Hematopoietic multipotent progenitor cell treated with erythropoietin and hydrocortisone succinate and interleukin-3 and kit ligand, for 15 days (in vitro differentiated cells): ENCODE measurements around the gene SYT9.

Experiments used
- DNase-seq: peaks from one replicate; pipeline ENCODE4 v3.0.0-alpha.2; 2015; ENCODE audit warnings: low spot score

SYT9 gene, protein sequence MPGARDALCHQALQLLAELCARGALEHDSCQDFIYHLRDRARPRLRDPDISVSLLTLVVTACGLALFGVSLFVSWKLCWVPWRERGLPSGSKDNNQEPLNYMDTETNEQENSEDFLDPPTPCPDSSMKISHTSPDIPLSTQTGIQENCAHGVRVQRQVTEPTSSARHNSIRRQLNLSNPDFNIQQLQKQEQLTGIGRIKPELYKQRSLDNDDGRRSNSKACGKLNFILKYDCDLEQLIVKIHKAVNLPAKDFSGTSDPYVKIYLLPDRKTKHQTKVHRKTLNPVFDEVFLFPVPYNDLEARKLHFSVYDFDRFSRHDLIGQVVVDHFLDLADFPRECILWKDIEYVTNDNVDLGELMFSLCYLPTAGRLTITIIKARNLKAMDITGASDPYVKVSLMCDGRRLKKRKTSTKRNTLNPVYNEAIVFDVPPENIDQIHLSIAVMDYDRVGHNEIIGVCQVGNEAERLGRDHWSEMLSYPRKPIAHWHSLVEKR

DNA sequence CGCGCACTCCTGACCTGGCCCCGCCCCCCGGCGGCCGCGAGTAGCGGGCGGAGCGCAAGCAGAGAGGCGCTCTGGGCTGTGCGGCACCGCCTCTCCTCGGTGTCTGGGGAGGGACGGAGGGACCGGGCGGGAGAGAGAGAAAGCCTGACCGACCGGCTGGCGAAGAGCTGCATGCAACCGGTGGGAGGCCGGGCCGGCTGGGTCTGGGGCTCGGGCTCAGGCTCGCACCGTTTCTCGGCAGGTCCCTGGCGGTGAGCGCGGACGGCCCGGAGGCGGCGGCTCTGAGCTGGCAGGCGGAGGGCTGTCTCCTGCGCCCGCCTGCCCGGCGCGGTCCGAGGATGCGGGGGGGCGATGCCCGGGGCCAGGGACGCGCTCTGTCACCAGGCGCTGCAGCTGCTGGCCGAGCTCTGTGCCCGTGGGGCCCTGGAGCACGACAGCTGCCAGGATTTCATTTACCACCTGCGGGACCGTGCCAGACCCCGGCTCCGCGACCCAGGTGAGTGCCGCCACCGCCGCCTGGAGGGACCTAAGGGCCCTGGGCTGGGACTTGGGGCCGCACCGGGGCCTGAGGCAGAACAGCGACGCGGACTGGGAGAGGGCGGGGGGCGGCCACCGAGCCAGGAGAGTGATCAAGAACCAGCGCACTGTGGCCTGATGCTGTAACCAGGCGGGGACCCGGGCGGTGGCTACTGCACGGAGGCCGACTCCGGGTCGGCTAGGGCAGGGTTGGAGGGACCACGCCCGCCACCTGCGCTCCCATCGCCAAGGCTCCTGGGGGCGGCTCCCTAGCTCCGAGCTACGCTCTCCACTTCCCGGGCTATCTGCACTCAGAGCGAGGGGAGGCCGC is at the start of gene SYT9:
Gene SYT9 (plus strand): TSS at position 69 of the 847 bp plus-strand sequence. CDS start 283 bp downstream, at position 352.
- DNase-seq = no peak

DNA sequence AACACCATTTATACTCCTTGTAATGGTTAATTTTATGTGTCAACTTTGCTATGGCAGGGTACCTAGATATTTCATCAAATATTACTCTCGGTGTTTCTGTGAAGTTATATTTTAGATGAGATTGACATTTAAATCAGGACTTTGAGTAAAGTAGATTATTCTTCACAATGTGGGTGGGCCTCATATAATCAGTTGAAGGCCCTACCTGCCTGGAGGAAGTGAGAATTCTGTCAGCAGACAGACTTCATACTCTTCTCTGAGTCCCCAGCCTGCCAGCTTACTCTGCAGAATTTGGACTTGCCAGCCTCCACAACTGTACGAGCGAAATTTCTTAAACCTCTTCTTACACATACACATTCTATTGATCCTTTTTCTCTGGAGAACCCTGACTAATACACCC is 49.3 kb upstream of the SYT9 start:
- no peak for DNase-seq

DNA sequence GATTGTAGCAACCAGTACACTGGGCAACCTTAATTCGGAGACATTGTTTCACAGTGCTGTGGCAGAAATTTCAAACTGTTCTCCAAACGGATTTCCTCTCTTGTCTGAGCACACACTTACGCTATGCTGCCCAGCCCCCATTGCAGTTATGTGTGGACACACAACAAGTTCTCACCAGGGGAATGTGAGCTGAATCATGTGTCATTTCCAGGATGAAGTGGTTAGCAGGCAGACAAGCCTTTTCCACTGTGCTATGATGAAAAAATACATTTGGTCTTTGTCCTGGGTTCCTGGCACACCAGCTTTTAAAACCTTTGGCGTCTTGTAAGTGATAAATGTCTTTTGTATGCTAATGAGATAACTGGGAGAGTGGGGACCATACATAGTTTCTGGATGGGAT is 46.9 kb upstream of the SYT9 start:
- DNase-seq = no peak

DNA sequence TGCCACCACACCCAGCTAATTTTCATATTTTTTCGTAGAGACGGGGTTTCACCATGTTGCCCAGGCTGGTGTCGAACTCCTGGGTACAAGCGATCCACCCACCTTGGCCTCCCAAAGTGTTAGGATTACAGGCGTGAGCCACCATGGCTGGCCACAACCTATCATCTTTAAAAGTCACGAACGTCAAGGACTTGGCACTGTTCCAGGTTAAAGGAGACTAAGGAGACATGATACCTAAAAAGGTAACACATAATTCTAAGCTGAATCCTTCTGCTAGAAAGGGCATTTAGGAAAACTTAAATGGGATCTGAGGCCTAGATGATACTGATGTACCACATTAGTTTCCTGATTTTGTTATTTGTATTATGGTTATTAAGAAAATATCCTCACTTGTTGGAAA is 43.3 kb upstream of the SYT9 start:
- DNase-seq = peak; percentile 3

DNA sequence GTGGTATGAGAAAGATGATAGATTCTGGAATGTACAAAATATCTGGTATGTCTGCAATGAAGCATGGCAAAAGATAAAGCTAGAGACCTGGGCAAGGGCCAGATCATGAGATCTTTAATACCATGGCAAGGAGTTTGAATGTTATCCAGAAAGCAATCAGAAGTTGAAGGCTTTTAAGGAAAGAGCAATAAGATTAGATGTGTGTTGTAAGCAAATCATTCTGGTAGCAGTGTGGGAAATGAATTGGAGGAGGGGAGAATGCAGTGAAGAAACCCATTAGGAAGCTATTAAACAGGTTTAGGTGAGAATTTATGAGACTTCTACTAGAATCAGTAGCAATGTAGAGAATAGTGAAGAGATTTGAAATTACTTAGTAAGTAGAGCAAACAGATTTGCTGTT is 32.2 kb upstream of the SYT9 start:
- no peak for DNase-seq

DNA sequence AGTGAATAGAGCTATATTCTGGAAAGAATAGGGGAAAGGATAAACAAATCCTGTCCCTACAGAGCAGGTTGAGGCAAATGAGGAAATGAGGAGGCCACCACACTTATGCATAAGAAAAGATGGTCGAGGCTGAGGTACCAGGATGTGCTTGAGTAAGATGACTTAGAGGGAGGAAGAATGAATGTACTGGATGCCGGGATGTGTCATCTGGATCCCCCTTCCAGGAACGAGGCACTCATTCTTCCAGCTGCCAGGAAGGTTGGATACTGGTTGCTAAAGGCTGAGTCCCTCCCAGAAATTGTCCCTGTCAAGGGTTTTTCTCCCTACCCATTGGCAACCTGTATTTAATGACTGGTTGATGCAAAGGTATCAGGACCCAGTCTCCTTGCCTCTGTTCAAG is 31.1 kb upstream of the SYT9 start:
- no peak for DNase-seq

DNA sequence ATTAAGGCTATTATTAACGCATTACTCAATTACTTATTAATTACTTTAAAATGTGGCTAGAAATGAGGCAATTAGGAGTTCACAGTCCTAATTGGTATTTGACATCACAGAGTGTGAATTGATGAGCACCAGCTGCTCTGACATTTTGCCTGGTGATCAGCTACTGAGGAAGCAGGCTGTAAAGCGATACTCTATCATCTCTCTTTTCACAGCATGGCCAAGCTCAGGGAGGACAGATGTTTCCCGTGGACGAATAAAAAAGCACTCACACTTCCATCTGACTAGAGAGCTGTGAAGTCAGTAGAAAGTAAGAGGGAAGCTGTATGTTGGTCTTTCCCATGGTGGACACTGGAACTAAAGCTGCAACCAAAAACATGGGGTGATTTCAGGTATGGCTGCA is 29.1 kb upstream of the SYT9 start:
- no peak for DNase-seq

DNA sequence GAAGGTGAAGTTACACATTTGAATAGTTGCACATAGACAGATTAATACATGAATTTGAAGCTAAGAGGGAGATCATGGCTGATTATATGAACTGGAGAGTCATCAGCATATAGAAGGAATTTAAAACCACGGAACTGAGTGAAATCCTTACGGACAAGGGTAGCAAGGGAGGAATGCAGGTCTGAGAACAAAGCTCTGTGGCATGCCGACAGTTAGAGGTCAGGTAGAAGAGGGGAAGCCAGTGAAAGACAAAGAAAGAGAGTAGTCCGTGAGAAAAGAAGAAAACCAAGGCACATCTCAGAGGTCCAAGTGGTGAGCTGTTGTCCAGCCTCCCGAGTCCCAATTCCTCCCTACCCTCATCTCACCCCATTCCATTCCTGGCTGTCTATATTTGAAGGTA is 11.8 kb upstream of the SYT9 start:
- no peak for DNase-seq

DNA sequence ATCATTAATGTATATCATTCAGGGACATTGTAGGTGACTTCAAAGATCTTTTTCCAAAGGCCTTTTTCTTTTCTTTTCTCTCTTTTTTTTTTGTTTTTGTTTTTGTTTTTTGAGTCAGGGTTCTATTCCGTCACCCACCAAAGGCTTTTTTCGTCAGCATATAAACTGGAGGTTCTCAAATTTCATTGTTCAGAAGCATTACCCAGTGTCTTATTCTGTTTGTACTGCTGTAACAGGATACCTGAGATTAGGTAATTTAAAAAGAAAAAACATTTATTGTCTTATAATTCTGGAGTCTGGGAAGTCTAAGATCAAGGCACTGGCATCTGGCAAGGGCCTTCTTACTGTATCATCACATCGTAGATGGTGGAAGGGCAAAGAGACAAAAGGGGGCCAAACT is 6.4 kb upstream of the SYT9 start:
- DNase-seq = no peak

DNA sequence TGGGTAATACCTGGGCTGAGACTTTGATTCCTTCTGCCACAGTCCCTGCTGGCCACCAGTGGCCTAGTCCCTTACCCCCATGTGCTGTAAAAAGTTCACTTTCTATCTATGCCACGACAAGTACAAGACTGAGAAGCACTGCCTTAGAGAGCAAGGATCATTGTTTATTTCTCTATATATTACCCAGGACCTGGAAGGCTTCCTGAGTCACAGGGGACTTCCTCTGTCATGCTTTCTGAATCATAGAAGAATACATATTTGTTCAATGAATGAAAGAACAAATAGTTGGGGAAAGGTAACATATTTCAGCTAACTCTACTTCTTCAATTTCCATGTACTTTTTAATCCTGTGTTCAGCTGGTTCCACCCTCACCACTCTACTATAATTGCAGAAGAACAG is 5.5 kb upstream of the SYT9 start:
- no peak for DNase-seq

DNA sequence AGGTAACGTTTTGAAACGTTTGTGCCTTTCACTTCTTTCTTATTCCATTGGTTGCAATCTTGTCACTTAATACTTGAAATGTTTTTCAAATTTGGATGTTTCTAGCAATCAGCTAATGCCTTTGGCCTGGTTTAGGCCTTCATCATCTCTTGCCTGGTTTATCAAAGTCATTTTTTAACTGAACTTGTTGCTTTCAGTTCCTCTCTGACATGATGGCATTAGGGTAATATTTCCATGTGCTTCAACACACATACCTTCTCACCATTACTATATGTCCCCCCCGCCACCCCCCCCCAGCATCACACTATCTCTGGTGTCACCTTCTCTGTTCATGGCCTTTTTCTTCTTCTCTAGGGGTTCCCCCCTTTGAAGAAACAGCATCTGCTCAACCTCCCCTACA is 1.5 kb upstream of the SYT9 start:
- DNase-seq = no peak

DNA sequence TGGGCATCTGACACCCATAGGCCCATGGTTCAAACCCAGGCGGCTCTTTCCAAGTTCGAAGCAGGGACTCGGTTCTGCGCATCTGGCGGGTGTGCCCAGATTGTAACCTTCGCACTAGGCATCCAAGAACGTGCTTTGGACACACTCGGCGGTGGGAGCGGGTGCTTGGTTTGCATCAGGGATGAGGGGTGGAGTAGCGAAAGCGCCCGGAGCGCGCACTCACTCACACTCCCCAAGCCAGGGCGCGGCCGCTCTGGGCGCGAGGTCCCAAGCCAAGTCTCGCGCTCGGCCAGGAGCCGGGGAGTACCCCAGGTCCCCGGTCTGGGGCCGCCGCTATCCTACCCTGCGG is 243 bp upstream of the SYT9 start:
- no peak for DNase-seq

DNA sequence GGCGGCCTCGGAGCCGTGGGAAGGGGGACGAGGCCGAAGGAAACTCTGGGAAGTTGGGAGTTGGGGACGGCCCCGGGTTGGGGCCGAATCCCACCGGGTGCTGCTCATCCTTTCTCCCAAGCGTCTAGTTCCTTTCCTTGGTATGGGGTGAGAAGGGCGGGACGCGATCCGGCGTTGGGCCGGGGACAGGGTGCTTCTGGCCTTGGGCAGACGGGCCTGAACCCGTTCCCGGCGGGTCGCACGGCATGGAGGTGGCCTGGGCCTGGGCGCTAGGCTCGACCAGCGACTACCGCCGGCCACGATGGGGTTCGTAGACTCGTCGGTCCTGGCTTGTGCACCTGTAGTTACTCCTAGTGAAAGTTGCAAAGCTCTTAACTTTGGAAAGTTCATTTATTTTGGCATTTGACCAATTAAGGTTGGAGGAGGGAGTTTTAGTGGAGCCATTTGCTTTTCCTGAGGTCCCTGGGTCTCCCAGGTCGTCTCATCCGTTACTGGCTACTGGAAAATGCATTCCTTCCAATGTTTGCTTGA is 1.0 kb downstream of the SYT9 start:
- no peak for DNase-seq

DNA sequence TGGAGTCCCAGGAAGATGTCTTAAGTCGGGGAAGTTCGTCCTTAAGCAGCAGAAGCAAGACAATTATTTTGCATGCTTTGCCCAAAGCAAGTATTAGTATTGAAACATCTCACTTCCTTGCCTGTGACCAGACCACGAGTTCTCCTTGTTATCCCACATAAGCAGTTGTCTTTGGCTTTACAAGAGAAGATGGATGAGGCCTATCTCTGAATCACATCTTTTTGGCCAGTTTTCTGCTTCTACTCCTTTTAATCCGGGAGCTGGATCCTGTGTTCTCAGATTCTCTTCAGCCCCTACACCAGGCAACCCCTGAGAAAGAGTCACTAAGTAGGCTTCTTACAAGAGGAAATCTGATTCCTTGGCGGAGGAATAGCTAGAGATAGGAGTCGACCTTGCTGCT is 2.1 kb downstream of the SYT9 start:
- no peak for DNase-seq

DNA sequence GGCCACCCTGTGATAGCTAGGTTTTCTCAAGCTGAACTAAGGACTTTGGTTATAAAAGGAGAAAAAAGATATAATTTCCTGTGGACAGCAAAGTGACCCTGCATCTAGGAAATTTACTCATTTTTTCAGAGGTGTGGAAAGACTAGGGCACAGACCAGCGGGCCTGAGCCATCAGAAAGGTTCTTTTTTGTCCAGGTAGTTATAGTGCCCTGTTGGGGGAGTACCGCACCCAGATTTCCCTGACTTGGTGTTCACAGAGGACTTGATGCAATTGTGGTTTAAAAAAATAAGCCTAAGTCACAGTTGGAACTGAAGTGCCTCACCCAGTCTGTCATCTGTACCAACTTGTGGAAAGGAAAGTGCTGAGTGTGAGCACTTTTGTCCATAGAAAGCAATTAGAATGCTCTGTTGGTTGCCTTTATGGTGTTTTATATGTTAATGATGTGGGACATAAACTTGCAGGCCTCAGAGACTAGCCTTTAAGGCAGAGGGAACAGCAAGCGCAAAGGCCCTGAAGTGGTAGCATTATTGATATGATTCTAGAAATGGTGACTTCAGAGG is 3.1 kb downstream of the SYT9 start:
- DNase-seq = no peak

DNA sequence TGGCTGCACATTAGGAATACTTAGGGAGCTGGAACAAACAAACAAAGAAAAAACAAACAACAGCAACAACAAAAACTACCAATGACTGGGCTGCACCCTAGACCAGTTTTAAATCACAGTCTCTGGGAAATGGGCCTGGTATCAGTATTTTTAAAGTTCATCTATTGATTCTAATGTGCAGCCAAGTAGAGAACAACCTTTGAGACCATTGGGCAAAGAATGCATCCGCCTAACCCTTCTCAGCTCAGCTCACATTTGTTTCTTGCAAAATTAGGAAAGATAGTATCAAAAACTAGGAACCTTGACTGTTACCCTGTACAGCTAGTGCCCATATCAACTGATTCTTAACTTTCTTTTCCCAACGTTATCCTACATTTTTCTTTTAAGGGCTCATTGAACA is 5.2 kb downstream of the SYT9 start:
- no peak for DNase-seq

DNA sequence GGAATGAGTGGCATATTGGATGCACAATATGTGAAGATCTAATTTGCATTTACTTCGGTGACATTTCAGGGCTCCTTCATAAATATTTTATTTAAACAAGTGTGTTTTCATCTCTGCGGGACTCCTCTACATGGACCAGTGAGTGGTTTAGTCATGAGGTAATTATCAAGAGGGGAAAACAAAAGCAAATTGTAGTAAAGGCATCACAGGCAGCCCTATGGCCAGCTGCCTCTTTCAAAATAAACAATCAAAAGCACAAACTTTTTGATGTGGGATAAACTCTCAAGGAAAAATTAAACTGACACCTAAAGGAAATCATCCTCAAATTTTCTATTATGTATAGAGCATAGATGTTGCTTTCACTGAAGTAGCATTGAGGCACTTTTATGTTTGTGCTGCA is 6.0 kb downstream of the SYT9 start:
- no peak for DNase-seq

DNA sequence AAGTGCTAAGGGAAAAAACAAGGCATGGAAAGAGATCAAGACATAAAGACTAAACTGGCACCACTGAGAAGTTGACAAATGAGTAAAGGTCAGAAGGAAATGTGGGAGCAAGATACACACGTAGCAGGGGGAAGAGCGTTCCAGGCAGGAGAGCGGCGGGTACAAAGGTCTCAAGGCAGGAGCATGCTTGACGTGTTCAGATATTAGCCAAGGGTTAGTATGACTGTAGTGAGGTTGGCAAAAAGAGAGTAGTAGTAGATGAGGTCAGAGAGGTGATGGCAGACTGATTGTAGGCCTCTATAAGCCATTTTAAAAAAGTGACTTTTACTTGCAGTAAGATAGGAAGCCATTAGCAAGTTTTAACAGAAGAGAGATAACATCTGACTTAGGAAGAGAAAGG is 9.9 kb downstream of the SYT9 start:
- no peak for DNase-seq

DNA sequence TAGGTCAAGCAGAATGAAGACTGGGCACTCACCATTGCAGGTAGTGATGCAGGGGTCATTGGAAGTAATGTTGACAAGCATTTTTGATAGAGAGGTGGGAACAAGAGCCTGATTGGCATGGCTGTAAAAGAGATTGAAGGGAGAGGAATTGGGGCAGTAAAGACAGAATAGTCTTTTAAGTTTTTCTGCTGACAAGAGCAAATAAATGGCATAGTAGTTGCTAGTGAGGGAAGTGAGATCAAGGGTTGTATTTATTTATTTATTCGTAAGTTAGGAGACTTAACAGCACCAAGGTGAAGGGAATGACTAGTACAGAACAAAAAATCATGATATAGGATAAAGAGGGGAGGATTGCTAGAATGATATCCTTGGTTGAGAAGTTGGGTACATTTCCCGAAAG is 11.0 kb downstream of the SYT9 start:
- DNase-seq = no peak

DNA sequence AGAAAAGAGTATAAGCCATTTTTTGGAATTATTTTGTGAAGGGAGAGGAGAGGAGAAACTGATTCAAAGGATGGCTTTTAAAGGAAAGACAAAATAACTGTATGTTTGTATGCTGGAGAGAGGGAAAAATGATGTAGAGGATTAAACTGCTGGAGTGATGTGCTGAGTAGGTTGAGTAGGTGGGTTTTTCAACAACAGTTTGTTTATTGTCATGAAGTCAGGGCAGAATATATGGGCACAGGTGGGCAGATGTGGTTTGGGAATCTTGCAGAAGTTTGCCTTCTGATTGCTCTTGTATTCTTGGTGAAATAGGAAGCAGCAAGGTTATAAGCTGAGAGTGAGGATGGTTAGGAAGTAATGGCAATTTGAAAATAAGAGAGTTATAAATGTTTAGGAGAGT is 12.1 kb downstream of the SYT9 start:
- no peak for DNase-seq

DNA sequence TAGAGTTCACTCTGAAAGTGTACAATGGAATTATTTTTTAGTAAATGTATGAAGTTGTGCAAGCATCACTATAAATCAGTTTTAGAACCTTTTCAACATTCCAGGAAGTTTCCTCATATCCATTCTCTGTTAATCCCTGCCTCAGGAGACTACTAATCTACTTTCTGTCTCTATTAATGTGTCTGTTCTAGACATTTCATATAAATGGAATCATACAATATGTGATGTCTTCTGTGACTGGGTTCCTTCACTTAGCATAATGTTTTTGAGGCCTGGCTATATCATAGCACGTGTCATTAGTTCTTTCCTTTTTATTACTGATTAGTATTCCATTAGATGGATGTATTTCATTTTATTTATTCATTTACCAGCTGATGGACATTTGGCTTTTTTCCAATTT is 17.1 kb downstream of the SYT9 start:
- DNase-seq = no peak

DNA sequence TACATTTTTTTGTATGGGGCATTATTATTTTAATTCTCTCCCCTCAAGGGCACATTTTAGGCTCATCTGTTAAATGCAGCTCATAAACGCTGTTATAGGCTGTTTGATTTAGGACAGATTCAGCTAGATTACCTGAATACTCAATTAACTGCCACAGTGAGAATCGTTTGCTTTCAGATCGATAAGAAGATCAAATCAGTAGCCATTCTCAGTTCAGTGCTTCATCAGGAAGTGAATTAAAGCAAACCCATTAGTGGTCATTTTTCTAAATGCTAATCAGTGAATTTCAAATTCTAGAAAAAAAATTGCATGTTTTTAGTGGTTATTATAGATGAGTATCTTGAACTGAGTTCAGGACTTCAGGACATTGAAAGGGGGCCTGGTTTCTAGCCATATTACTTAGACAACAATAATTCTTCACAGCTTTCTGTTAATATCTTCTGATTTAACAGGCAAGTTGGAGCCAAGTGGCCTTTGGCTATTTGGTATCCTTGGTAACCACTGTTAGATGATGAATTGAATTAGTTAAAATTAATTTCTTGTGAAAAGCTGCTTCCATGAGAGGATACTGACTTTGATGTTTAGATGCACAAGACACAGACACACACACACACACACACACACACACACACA is 18.6 kb downstream of the SYT9 start:
- DNase-seq = no peak
